K562 (cell line): Measurements from ENCODE around the gene TRANK1. TPM values are rescaled to one million over a fixed set of nuclear protein-coding genes. Genes with fewer than 3 reads are reported as not detected.
A peak's percentile ranks its signal among the peaks of the same experiment; 100 is the strongest.

ENCODE experiments used
- DPF2 ChIP-seq: fragments of 450-650 bp; IDR thresholded peaks from 2 replicates; pipeline ENCODE4 v1.6.1; 2016
- LARP7 ChIP-seq: fragments of 450-650 bp; IDR thresholded peaks from 2 replicates; pipeline ENCODE4 v1.6.1; 2016
- NR4A1 ChIP-seq, 2 experiments: fragments of 250-450 bp in 1 of 2; fragments of 450-650 bp in 1 of 2; sonication (Bioruptor Pico) in 1 of 2; IDR thresholded peaks; 2 replicates each; pipeline versions ENCODE4 v1.4.0 to v1.6.1; 2016 to 2020; ENCODE audit warnings: mild to moderate bottlenecking in 2 of 2, missing compliant biosample characterization in 1 of 2, missing genetic modification characterization in 1 of 2, moderate library complexity in 1 of 2
- PTBP1 ChIP-seq: fragments of 200-400 bp; formaldehyde crosslinking; IDR thresholded peaks from 2 replicates; pipeline ENCODE4 v1.6.1; 2017; ENCODE audit warnings: low read depth, low read length
- RERE ChIP-seq: sonication (generic); formaldehyde crosslinking; IDR thresholded peaks from 2 replicates; pipeline ENCODE4 v1.8.0; 2023; ENCODE audit warnings: missing genetic modification reagents, mild to moderate bottlenecking, borderline replicate concordance
- SNRNP70 ChIP-seq: fragments of 200-400 bp; formaldehyde crosslinking; optimal IDR thresholded peaks from 2 replicates; pipeline ENCODE3; 2017; ENCODE audit warnings: low read depth, low read length
- TAF9B ChIP-seq: fragments of 450-650 bp; IDR thresholded peaks from 2 replicates; pipeline ENCODE4 v1.6.1; 2018; ENCODE audit warnings: mild to moderate bottlenecking; ENCODE audit not compliant: partially characterized antibody
- TEAD4 ChIP-seq, 2 experiments: sonication (generic) in 1 of 2; formaldehyde crosslinking in 1 of 2; IDR thresholded peaks; 2 replicates each; pipeline versions ENCODE4 v1.6.1 to v1.8.0; 2012 to 2022; ENCODE audit warnings: borderline replicate concordance in 1 of 2, inconsistent platforms in 1 of 2, low read length in 1 of 2, mild to moderate bottlenecking in 1 of 2, missing genetic modification reagents in 1 of 2
- ZNF316 ChIP-seq: fragments of 450-650 bp; IDR thresholded peaks from 2 replicates; pipeline ENCODE4 v1.6.1; 2016
- polyA plus RNA-seq, 8 experiments: library from polyadenylated mRNA; depleted of rRNA in 4 of 8; stranded (reverse) in 5 of 8; unstranded in 3 of 8; fragments of >200 nt; fragmentation: Nextera tagmentation in 2 of 8; fragmentation: Illumina TruSeq in 1 of 8; extraction: Ambion mirVana in 2 of 8; extraction: Trizol in 1 of 8; gene quantifications; 2 replicates each; pipeline versions ENCODE4 v1.2.1 to v1.2.3, GENCODE V29; 2011 to 2014; ENCODE audit warnings: inconsistent platforms in 1 of 8, missing spikeins in 1 of 8
- total RNA-seq, 7 experiments: library from RNA; depleted of rRNA in 6 of 7; stranded (reverse); fragments of >200 nt in 6 of 7; fragmentation: Illumina TruSeq in 2 of 7; extraction: Trizol in 2 of 7; gene quantifications; 2 replicates each; pipeline versions ENCODE4 v1.2.1 to v1.2.3, GENCODE V29; 2011 to 2021; ENCODE audit warnings: low replicate concordance in 1 of 7
- TF ChIP-seq, protein P1 (sequence below): fragments of 450-650 bp; IDR thresholded peaks from 2 replicates; pipeline ENCODE4 v1.6.1; 2016; ENCODE audit warnings: missing biosample characterization, missing genetic modification characterization
- TF ChIP-seq, protein P2 (sequence below), 2 experiments: fragments of 450-650 bp; IDR thresholded peaks; 2 replicates each; pipeline ENCODE4 v1.6.1; 2016; ENCODE audit warnings: mild to moderate bottlenecking in 2 of 2, borderline replicate concordance in 1 of 2, low read depth in 1 of 2, moderate library complexity in 1 of 2

Gene TRANK1
- total and polyA plus RNA-seq, 9 of the 15 experiments (the other 6 are each of a cell fraction or from before 2014, with no cell fraction given): 0.41 to 5.3 (median 2.1) TPM

GRCh38 chr3:36991923-36992805, 47.3 kb upstream of the TRANK1 start (continued):
- TF ChIP-seq RERE (CRISPR knock-in tag): peak; percentile 14; the same call in 1 of the 2 replicates
- TF ChIP-seq, protein P1, sequence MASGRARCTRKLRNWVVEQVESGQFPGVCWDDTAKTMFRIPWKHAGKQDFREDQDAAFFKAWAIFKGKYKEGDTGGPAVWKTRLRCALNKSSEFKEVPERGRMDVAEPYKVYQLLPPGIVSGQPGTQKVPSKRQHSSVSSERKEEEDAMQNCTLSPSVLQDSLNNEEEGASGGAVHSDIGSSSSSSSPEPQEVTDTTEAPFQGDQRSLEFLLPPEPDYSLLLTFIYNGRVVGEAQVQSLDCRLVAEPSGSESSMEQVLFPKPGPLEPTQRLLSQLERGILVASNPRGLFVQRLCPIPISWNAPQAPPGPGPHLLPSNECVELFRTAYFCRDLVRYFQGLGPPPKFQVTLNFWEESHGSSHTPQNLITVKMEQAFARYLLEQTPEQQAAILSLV (tag): 0 out of 2 replicates have a peak, but pooled peaks have one; percentile 9
- TF ChIP-seq PTBP1: no peak
- 0 out of 2 replicates have a peak, but pooled peaks have one; percentile 73 for TF ChIP-seq LARP7
- TF ChIP-seq SNRNP70: no peak
- TF ChIP-seq DPF2: peak; percentile 32
- peak; percentile 99 for TF ChIP-seq ZNF316
- no peak for TF ChIP-seq NR4A1 (CRISPR knock-in tag; IDR thresholded peaks at IDR 0.05)
- TF ChIP-seq NR4A1 (tag; IDR thresholded peaks at IDR 0.05): no peak
- TF ChIP-seq TAF9B: peak; percentile 26
- peak; percentile 16; the same call in 1 of the 2 replicates for TF ChIP-seq TEAD4 (IDR thresholded peaks at IDR 0.05; ENCODE audit: low read length)
- TF ChIP-seq TEAD4 (CRISPR knock-in tag; IDR thresholded peaks at IDR 0.05; ENCODE audit: borderline replicate concordance): no peak
- TF ChIP-seq, protein P2, sequence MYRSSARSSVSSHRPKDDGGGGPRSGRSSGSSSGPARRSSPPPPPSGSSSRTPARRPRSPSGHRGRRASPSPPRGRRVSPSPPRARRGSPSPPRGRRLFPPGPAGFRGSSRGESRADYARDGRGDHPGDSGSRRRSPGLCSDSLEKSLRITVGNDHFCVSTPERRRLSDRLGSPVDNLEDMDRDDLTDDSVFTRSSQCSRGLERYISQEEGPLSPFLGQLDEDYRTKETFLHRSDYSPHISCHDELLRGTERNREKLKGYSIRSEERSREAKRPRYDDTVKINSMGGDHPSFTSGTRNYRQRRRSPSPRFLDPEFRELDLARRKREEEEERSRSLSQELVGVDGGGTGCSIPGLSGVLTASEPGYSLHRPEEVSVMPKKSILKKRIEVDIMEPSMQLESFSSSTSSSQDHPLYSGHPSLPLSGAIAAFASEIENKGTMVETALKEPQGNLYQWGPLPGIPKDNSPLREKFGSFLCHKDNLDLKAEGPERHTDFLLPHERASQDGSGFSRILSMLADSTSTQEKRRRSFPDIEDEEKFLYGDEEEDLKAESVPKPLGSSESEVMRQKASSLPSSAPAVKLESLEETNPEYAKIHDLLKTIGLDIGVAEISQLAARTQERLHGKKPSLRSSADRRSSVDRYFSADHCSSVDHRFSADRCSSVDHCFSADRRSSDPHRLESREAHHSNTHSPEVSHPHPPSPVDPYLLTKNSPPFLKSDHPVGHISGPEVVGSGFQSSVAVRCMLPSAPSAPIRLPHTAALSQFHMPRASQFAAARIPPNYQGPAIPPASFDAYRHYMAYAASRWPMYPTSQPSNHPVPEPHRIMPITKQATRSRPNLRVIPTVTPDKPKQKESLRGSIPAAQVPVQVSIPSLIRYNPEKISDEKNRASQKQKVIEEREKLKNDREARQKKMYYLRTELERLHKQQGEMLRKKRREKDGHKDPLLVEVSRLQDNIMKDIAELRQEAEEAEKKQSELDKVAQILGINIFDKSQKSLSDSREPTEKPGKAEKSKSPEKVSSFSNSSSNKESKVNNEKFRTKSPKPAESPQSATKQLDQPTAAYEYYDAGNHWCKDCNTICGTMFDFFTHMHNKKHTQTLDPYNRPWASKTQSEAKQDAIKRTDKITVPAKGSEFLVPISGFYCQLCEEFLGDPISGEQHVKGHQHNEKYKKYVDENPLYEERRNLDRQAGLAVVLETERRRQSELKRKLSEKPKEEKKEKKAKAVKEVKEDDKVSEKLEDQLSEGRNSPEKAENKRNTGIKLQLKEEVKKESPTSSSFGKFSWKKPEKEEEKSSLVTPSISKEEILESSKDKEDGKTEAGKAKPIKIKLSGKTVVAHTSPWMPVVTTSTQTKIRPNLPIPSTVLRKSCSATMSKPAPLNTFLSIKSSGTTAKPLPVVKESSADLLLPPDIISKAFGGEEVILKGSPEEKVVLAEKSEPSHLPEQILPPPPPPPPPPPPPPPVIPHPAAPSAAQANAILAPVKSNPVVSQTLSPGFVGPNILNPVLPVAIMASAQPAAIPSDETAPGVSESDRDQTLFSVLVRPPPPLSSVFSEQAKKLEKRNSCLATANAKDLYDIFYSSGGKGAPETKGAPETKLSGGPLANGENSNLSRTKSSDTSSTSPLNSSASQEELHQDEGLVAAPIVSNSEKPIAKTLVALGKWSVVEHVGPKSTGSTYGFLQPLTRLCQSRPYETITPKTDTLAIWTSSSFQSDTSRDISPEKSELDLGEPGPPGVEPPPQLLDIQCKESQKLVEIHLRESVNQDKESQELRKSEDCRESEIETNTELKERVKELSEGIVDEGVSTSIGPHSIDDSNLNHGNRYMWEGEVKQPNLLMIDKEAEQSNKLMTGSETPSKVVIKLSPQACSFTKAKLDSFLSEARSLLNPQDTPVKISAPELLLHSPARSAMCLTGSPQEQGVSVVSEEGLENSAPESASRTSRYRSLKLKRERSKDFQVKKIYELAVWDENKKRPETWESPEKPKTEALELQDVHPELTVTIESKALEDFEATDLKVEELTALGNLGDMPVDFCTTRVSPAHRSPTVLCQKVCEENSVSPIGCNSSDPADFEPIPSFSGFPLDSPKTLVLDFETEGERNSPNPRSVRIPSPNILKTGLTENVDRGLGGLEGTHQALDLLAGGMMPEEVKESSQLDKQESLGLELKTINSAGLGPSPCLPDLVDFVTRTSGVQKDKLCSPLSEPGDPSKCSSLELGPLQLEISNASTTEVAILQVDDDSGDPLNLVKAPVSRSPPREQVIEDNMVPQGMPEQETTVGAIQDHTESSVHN (IDR thresholded peaks at IDR 0.05; ENCODE audit: borderline replicate concordance in 1 of 2, low read depth in 1 of 2): no peak
